ENCODE measurements around the gene SH3BP4. TPM values are rescaled to one million over a fixed set of nuclear protein-coding genes. Genes with fewer than 3 reads are reported as not detected.

Gene SH3BP4
- polyA plus RNA-seq, 4 donors, result 3.6 to 36.7 (median 17.4) TPM

- Histone ChIP-seq H3K4me3 (ENCODE audit: low read depth in 1 of 3, low read length in 3 of 3) (no peak overlapping the region), H3K9me3 (ENCODE audit: control insufficient read depth in 2 of 2, insufficient read depth in 1 of 2, low read depth in 1 of 2, low read length in 1 of 2) (no peaks in the 10 kb centered on the region), H3K27me3 (ENCODE audit: control insufficient read depth in 3 of 3, insufficient read depth in 3 of 3, low read length in 3 of 3) (no peaks in the 10 kb centered on the region), H3K27ac (ENCODE audit: low read depth in 1 of 3, low read length in 2 of 3) (no peak overlapping the region), H3K4me1 (ENCODE audit: control insufficient read depth in 3 of 3, insufficient read depth in 2 of 3, low read depth in 1 of 3, low read length in 2 of 3) (no peaks in the 10 kb centered on the region), H3K36me3 (ENCODE audit: control insufficient read depth in 3 of 3, insufficient read depth in 2 of 3, low read depth in 1 of 3, low read length in 3 of 3) (no peaks in the 10 kb centered on the region)
- DNase-seq, result no peak
- FAIRE-seq, result no peak
- WGBS, 3 donors, result 57 to 64% (median 64%) methylated on average over 4 of the region's 4 CpGs
Measured at GRCh38 chr2:235078182-235078581, 126.4 kb downstream of the SH3BP4 start.

DNA sequence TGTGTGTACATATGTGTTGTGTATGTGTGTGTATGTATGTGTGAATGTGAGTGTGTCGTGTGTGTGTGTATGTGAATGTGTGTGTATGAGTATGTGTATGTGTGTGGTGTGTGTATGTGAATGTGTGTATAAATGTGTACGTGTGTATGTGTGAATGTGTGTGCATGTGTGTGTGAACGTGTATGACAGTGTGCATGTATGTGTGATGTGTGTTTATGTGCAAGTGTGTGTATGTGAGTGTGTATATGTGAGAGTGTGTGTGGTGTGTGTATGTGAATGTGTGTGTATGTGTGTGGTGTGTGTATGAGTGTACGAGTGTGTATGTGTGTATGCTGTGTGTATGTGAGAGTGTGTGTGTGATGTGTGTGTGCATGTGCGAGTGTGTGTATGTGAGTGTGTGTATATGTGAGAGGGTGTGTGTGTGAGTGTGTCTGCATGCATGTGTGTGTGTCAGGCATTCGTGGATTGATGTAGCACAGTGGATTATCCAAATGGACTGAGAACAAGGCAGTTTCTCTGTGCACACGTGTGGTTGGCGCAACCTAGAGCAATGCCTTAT lies 127.2 kb downstream of the SH3BP4 start:
- 84 to 90% (median 87%) methylated on average over 8 of the region's 8 CpGs for WGBS, 3 donors
- DNase-seq (no peak), FAIRE-seq (no peak)
- Histone ChIP-seq H3K9me3 (ENCODE audit: control insufficient read depth in 2 of 2, insufficient read depth in 1 of 2, low read depth in 1 of 2, low read length in 1 of 2) (no peaks in the 10 kb centered on the region), H3K27ac (ENCODE audit: low read depth in 1 of 3, low read length in 2 of 3) (no peak overlapping the region), H3K27me3 (ENCODE audit: control insufficient read depth in 3 of 3, insufficient read depth in 3 of 3, low read length in 3 of 3) (no peaks in the 10 kb centered on the region), H3K36me3 (ENCODE audit: control insufficient read depth in 3 of 3, insufficient read depth in 2 of 3, low read depth in 1 of 3, low read length in 3 of 3) (no peaks in the 10 kb centered on the region), H3K4me1 (ENCODE audit: control insufficient read depth in 3 of 3, insufficient read depth in 2 of 3, low read depth in 1 of 3, low read length in 2 of 3) (no peaks in the 10 kb centered on the region), H3K4me3 (ENCODE audit: low read depth in 1 of 3, low read length in 3 of 3) (no peak overlapping the region)

- Histone ChIP-seq H3K27ac (ENCODE audit: low read depth in 1 of 3, low read length in 2 of 3) (no peak overlapping the region), H3K9me3 (ENCODE audit: control insufficient read depth in 2 of 2, insufficient read depth in 1 of 2, low read depth in 1 of 2, low read length in 1 of 2) (peaks cover 0 to 3% of the 10 kb centered on the region in 2 donors), H3K4me1 (ENCODE audit: control insufficient read depth in 3 of 3, insufficient read depth in 2 of 3, low read depth in 1 of 3, low read length in 2 of 3) (no peaks in the 10 kb centered on the region), H3K27me3 (ENCODE audit: control insufficient read depth in 3 of 3, insufficient read depth in 3 of 3, low read length in 3 of 3) (no peaks in the 10 kb centered on the region), H3K36me3 (ENCODE audit: control insufficient read depth in 3 of 3, insufficient read depth in 2 of 3, low read depth in 1 of 3, low read length in 3 of 3) (no peaks in the 10 kb centered on the region), H3K4me3 (ENCODE audit: low read depth in 1 of 3, low read length in 3 of 3) (no peak overlapping the region)
- DNase-seq (no peak), FAIRE-seq (no peak)
- WGBS, 3 donors, result 77 to 86% (median 78%) methylated on average over 2 of the region's 2 CpGs
Measured at GRCh38 chr2:235080101-235080500, 128.3 kb downstream of the SH3BP4 start.

DNA sequence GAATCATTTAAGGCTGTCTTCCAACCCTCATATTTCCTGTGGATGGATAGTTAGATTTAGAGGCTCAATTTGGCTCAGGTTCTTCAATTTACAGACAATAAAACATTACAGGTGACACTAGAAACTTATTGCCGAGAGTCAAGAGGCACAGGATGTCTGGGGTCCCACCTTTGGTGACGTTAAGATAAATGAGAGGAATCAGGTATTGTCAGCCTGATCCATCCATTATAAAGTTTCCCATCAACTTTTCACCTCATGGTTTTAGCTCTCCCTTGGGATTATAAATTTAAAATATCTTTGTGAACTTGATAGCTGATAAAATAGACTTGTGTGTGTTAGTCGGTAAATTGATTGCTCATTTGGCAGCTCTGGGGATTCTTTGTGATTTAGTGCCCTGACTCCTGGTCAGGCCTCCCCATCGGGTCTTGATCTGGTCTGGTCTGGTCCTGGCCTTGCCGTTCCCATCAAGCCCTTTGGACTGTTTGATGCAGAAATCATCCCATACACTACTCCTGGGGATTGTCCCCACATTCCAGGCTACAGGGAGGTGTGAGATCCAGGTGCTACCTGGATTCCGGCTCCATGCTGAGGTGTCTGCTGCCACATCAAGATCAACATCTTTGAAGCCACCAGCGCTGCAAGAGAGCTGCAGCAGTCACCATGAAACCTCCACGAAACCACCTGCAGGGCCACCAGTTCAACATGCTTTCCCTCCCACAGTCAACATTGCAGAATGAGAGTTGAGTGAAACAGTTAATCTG lies 130.9 kb downstream of the SH3BP4 start:
- H3K27ac ChIP-seq (ENCODE audit: low read depth in 1 of 3, low read length in 2 of 3), result no peak overlapping the region
- WGBS, 3 donors, result 77 to 80% (median 80%) methylated on average over 8 of the region's 8 CpGs
- H3K27me3 ChIP-seq (ENCODE audit: control insufficient read depth in 3 of 3, insufficient read depth in 3 of 3, low read length in 3 of 3), result no peaks in the 10 kb centered on the region
- no peak overlapping the region for H3K4me3 ChIP-seq (ENCODE audit: low read depth in 1 of 3, low read length in 3 of 3)
- DNase-seq, result no peak
- H3K9me3 ChIP-seq (ENCODE audit: control insufficient read depth in 2 of 2, insufficient read depth in 1 of 2, low read depth in 1 of 2, low read length in 1 of 2), result peaks cover 0 to 3% of the 10 kb centered on the region in 2 donors
- no peak for FAIRE-seq
- no peaks in the 10 kb centered on the region for H3K36me3 ChIP-seq (ENCODE audit: control insufficient read depth in 3 of 3, insufficient read depth in 2 of 3, low read depth in 1 of 3, low read length in 3 of 3)
- H3K4me1 ChIP-seq (ENCODE audit: control insufficient read depth in 3 of 3, insufficient read depth in 2 of 3, low read depth in 1 of 3, low read length in 2 of 3), result no peaks in the 10 kb centered on the region

DNA sequence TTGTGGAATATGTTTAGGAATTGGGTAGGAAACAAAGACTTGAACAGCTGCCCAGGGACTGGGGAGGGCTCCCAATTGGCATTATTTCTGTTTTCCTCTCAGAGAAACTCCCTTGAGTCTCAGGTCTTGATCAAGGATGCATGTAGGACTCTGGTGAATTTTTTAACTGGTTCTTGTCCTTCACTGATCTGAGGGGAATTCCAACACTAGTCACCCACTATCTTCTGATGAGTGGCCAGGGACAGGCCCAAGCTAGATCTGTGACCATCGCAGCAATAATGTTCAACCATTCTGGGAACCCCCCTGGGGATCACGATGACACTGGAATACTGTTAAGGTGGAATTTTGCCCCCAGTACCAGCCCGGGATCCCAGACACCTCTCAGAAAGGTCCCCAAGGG lies 132.0 kb downstream of the SH3BP4 start:
- FAIRE-seq (no peak), DNase-seq (no peak)
- Histone ChIP-seq H3K4me3 (ENCODE audit: low read depth in 1 of 3, low read length in 3 of 3) (no peak overlapping the region), H3K27me3 (ENCODE audit: control insufficient read depth in 3 of 3, insufficient read depth in 3 of 3, low read length in 3 of 3) (no peaks in the 10 kb centered on the region), H3K36me3 (ENCODE audit: control insufficient read depth in 3 of 3, insufficient read depth in 2 of 3, low read depth in 1 of 3, low read length in 3 of 3) (no peaks in the 10 kb centered on the region), H3K9me3 (ENCODE audit: control insufficient read depth in 2 of 2, insufficient read depth in 1 of 2, low read depth in 1 of 2, low read length in 1 of 2) (peaks cover 0 to 3% of the 10 kb centered on the region in 2 donors), H3K4me1 (ENCODE audit: control insufficient read depth in 3 of 3, insufficient read depth in 2 of 3, low read depth in 1 of 3, low read length in 2 of 3) (peaks cover 0 to 5% (median 0%) of the 10 kb centered on the region in 3 donors), H3K27ac (ENCODE audit: low read depth in 1 of 3, low read length in 2 of 3) (no peak overlapping the region)
- 72 to 85% (median 83%) methylated on average over 3 of the region's 3 CpGs for WGBS, 3 donors

- H3K27me3 ChIP-seq (ENCODE audit: control insufficient read depth in 3 of 3, insufficient read depth in 3 of 3, low read length in 3 of 3), result no peaks in the 10 kb centered on the region
- no peak overlapping the region for H3K4me3 ChIP-seq (ENCODE audit: low read depth in 1 of 3, low read length in 3 of 3)
- no peak for DNase-seq
- H3K9me3 ChIP-seq (ENCODE audit: control insufficient read depth in 2 of 2, insufficient read depth in 1 of 2, low read depth in 1 of 2, low read length in 1 of 2), result peaks cover 0 to 3% of the 10 kb centered on the region in 2 donors
- peaks cover 0 to 5% (median 0%) of the 10 kb centered on the region in 3 donors for H3K4me1 ChIP-seq (ENCODE audit: control insufficient read depth in 3 of 3, insufficient read depth in 2 of 3, low read depth in 1 of 3, low read length in 2 of 3)
- WGBS, 3 donors, result 86 to 93% (median 93%) methylated on average over 5 of the region's 5 CpGs
- H3K36me3 ChIP-seq (ENCODE audit: control insufficient read depth in 3 of 3, insufficient read depth in 2 of 3, low read depth in 1 of 3, low read length in 3 of 3), result no peaks in the 10 kb centered on the region
- no peak overlapping the region for H3K27ac ChIP-seq (ENCODE audit: low read depth in 1 of 3, low read length in 2 of 3)
- FAIRE-seq, result no peak
Measured at GRCh38 chr2:235084424-235084823, 132.6 kb downstream of the SH3BP4 start.

DNA sequence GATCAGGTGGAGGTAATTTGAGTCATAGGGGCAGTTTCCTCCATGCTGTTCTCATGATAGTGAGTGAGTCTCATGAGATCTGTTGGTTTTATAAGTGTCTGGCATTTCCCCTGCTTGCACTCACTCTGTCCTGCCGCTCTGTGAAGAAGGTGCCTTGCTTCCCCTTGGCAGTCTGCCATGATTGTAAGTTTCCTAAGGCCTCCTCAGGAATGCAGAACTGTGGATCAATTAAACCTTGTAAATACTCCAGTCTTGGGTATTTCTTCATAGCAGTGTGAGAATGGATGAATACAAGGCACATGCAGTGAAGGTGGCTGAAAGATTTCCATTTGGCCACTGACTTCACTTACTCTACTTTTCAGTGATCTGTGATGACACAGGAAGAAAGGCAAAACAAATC lies 133.7 kb downstream of the SH3BP4 start:
- Histone ChIP-seq H3K36me3 (ENCODE audit: control insufficient read depth in 3 of 3, insufficient read depth in 2 of 3, low read depth in 1 of 3, low read length in 3 of 3) (no peaks in the 10 kb centered on the region), H3K27me3 (ENCODE audit: control insufficient read depth in 3 of 3, insufficient read depth in 3 of 3, low read length in 3 of 3) (no peaks in the 10 kb centered on the region), H3K4me1 (ENCODE audit: control insufficient read depth in 3 of 3, insufficient read depth in 2 of 3, low read depth in 1 of 3, low read length in 2 of 3) (peaks cover 0 to 5% (median 0%) of the 10 kb centered on the region in 3 donors), H3K9me3 (ENCODE audit: control insufficient read depth in 2 of 2, insufficient read depth in 1 of 2, low read depth in 1 of 2, low read length in 1 of 2) (peaks cover 0 to 3% of the 10 kb centered on the region in 2 donors), H3K4me3 (ENCODE audit: low read depth in 1 of 3, low read length in 3 of 3) (no peak overlapping the region), H3K27ac (ENCODE audit: low read depth in 1 of 3, low read length in 2 of 3) (no peak overlapping the region)
- FAIRE-seq (no peak), DNase-seq (no peak)
- 48 to 59% (median 58%) methylated on average over 1 of the region's 1 CpG for WGBS, 3 donors

DNA sequence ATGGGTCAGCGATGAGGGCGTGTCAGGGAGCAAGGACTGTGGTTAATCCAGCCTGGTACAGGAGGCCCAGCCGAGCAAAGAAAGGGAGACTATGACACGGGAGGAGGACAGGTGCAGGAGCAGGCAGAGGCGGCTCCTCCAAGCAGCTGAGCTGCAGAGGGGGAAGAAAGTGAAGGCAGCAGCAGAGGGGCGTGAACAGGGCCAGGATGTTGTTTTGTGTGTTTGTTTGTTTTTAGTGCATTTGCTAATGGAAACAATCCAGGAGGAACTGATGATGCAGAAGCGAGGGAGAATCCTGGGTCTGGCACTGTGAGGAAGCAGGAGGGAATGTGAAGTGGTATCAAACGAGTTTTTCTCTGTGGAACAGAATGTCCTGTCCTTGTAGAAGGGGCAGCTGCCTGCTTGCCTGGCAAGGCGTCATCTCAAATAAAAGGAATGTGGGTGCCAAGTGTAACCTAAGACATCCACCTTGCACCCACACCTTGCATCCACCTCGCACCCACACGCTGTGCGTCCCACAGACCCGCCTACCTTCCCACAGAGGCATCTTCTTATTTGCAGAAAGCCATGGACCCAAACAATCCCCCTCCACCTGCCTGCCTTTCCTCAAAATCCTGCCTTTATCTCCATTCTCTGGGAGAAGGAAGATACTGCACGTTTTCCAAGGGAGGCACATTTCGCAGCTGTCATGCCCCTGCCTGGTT lies 134.8 kb downstream of the SH3BP4 start:
- H3K27ac ChIP-seq (ENCODE audit: low read depth in 1 of 3, low read length in 2 of 3), result no peak overlapping the region
- H3K36me3 ChIP-seq (ENCODE audit: control insufficient read depth in 3 of 3, insufficient read depth in 2 of 3, low read depth in 1 of 3, low read length in 3 of 3), result no peaks in the 10 kb centered on the region
- peaks cover 0 to 3% of the 10 kb centered on the region in 2 donors for H3K9me3 ChIP-seq (ENCODE audit: control insufficient read depth in 2 of 2, insufficient read depth in 1 of 2, low read depth in 1 of 2, low read length in 1 of 2)
- FAIRE-seq, result no peak
- DNase-seq, result no peak
- 61 to 80% (median 70%) methylated on average over 15 of the region's 15 CpGs for WGBS, 3 donors
- H3K27me3 ChIP-seq (ENCODE audit: control insufficient read depth in 3 of 3, insufficient read depth in 3 of 3, low read length in 3 of 3), result no peaks in the 10 kb centered on the region
- peaks cover 0 to 5% (median 0%) of the 10 kb centered on the region in 3 donors for H3K4me1 ChIP-seq (ENCODE audit: control insufficient read depth in 3 of 3, insufficient read depth in 2 of 3, low read depth in 1 of 3, low read length in 2 of 3)
- no peak overlapping the region for H3K4me3 ChIP-seq (ENCODE audit: low read depth in 1 of 3, low read length in 3 of 3)

Measured in small intestine (tissue), 7 donors.